Natural killer cell (primary cell): ENCODE measurements around the gene EHD2. TPM values are rescaled to one million over a fixed set of nuclear protein-coding genes. Genes with fewer than 3 reads are reported as not detected.

Experiments used
- ATAC-seq, 3 donors: fragments of 150-1000 bp in 2 of 3; fragments of 200-7000 bp in 1 of 3; cut with Tn5 transposase; 1 replicate in 1 of 3; 2 replicates in 2 of 3; pipeline ENCODE4 v1.10.0; 2021; ENCODE audit warnings: mild to moderate bottlenecking in 2 of 3, moderate library complexity in 2 of 3
- DNase-seq, 2 donors: peaks; one replicate each; pipeline versions ENCODE4 v3.0.0 to v3.0.0-alpha.2; 2013 to 2021; ENCODE audit warnings: mixed read lengths in 1 of 2
- H3K27ac ChIP-seq: one replicate; pipeline ENCODE4 v1.5.1; 2013; ENCODE audit warnings: mild to moderate bottlenecking, low read length
- H3K27me3 ChIP-seq: one replicate; pipeline ENCODE4 v1.6.1; 2013; ENCODE audit warnings: low read length; ENCODE audit not compliant: control insufficient read depth, insufficient read depth
- H3K36me3 ChIP-seq: one replicate; pipeline ENCODE4 v1.6.1; 2013; ENCODE audit warnings: low read length; ENCODE audit not compliant: control insufficient read depth, insufficient read depth
- H3K4me1 ChIP-seq: one replicate; pipeline ENCODE4 v1.6.1; 2013; ENCODE audit warnings: low read length; ENCODE audit not compliant: control insufficient read depth, insufficient read depth
- H3K4me3 ChIP-seq: one replicate; pipeline ENCODE4 v1.5.1; 2013; ENCODE audit warnings: low read length
- H3K9me3 ChIP-seq: one replicate; pipeline ENCODE4 v1.6.1; 2013; ENCODE audit warnings: low read length; ENCODE audit not compliant: control insufficient read depth, insufficient read depth
- H3K27ac Mint-ChIP-seq, 2 donors: one replicate each; pipeline ENCODE4 v1.8.0; 2022; ENCODE audit warnings: mild to moderate bottlenecking in 2 of 2, mixed read lengths in 2 of 2, moderate library complexity in 1 of 2
- H3K27me3 Mint-ChIP-seq, 2 donors: one replicate each; pipeline ENCODE4 v1.8.0; 2022; ENCODE audit warnings: low read depth in 2 of 2, mixed read lengths in 2 of 2
- H3K36me3 Mint-ChIP-seq: one replicate; pipeline ENCODE4 v1.8.0; 2022; ENCODE audit warnings: mixed read lengths
- H3K4me1 Mint-ChIP-seq, 2 donors: one replicate each; pipeline ENCODE4 v1.8.0; 2022; ENCODE audit warnings: mixed read lengths in 2 of 2
- H3K4me3 Mint-ChIP-seq: one replicate; pipeline ENCODE4 v1.8.0; 2022; ENCODE audit warnings: mild to moderate bottlenecking, moderate library complexity, mixed read lengths
- H3K9me3 Mint-ChIP-seq, 2 donors: one replicate each; pipeline ENCODE4 v1.8.0; 2022; ENCODE audit warnings: mixed read lengths in 2 of 2
- WGBS: methylation state at CpG from one replicate; pipeline ENCODE4 v1.1.7; 2013; ENCODE audit warnings: missing lambda C conversion rate; ENCODE audit not compliant: insufficient coverage; 5-methylcytosine and 5-hydroxymethylcytosine counted together
- intact Hi-C: fragments of 100-400 bp; cut with micrococcal nuclease; formaldehyde crosslinking; loops from one replicate; pipeline ENCODE4 v1.14.2; 2022
- total RNA-seq, 4 donors: library from RNA; stranded (reverse); fragments of 120-200 nt in 1 of 4; gene quantifications; one replicate each; pipeline versions ENCODE4 v1.2.3 to v1.2.4, GENCODE V29; 2013 to 2022
- TF ChIP-seq, protein P1 (sequence below): fragments of 200-600 bp; IDR thresholded peaks from one replicate; pipeline ENCODE4 v1.8.0; 2022; ENCODE audit warnings: antibody characterized with exemption

Gene EHD2
- total RNA-seq, 3 donors from 2014 or later (not counting 1 experiment from before 2014, with no cell fraction given), result 0.09 to 0.40 (median 0.12) TPM

DNA sequence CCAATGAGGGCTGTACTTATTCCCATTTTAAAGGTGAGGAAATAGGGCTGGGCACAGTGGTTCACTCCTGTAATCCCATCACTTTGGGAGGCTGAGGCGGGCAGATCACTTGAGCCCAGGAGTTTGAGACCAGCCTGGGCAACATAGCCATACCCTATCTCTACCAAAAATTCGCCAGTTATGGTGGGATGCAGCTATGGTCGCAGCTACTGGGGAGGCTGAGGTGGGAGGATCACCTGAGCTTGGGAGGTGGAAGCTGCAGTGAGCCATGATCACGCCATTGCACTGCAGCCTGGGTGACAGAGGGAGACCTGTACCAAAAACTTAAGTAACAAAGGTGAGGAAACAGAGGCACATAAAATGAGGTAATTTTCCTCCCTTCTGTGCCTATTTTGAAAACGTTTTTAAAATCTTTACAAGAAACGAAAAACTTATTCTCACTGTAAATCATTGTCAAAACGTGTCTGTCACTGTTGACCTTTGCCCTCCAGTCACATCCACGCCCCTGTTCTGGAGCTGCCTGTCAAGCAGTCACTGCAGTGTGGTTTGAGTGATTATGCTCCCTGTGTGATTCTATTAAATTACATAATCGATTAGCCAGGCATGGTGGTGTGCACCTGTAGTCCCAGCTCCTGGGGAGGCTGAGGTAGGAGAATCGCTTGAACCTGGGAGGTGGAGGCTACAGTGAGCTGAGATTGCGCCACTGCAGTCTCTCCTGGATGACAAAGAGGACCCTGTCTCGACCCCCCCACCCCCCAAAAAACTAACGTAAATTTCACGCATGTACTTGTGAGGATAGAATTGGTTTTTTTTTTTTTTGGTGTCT, 44.6 kb downstream of the EHD2 start:
- Mint-ChIP-seq H3K4me1 (no peaks in the 10 kb centered on the region), H3K36me3 (peaks cover 11% of the 10 kb centered on the region), H3K4me3 (no peak overlapping the region)

DNA sequence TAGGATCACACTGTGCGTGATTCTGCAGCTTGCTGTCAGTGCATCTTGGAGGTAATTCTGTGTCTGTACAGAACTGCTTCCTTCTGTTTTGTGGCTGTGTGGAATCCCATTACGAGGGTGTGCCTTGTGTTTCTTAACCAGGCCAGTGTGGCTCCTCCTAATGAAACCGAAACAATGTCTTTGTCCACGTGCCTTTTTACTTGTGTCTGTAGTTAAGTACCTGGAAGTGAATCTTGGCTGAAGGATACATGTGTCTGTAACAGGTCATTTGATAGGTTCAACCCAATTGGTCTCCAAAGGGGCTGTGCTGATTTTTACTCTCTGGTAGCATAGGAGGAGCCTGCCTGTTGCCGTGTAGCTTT, 45.2 kb downstream of the EHD2 start:
- intact Hi-C loops, result no loop called here
- Histone ChIP-seq H3K36me3 (peaks cover 41% of the 10 kb centered on the region), H3K27ac (no peak overlapping the region), H3K4me3 (no peak overlapping the region), H3K9me3 (no peaks in the 10 kb centered on the region), H3K27me3 (no peaks in the 10 kb centered on the region), H3K4me1 (no peaks in the 10 kb centered on the region)
- no peak overlapping the region for H3K4me3 Mint-ChIP-seq
- H3K27ac Mint-ChIP-seq, result no peak overlapping the region
- peaks cover 2 to 3% of the 10 kb centered on the region in 2 donors for H3K9me3 Mint-ChIP-seq
- DNase-seq (peak in 1 of 2 donors; percentile 15), ATAC-seq (no peak)
- no peaks in the 10 kb centered on the region for H3K27me3 Mint-ChIP-seq
- 93% methylated on average over 5 of the region's 5 CpGs for WGBS
- no peaks in the 10 kb centered on the region for H3K4me1 Mint-ChIP-seq
- peaks cover 11% of the 10 kb centered on the region for H3K36me3 Mint-ChIP-seq
- TF ChIP-seq, protein P1, sequence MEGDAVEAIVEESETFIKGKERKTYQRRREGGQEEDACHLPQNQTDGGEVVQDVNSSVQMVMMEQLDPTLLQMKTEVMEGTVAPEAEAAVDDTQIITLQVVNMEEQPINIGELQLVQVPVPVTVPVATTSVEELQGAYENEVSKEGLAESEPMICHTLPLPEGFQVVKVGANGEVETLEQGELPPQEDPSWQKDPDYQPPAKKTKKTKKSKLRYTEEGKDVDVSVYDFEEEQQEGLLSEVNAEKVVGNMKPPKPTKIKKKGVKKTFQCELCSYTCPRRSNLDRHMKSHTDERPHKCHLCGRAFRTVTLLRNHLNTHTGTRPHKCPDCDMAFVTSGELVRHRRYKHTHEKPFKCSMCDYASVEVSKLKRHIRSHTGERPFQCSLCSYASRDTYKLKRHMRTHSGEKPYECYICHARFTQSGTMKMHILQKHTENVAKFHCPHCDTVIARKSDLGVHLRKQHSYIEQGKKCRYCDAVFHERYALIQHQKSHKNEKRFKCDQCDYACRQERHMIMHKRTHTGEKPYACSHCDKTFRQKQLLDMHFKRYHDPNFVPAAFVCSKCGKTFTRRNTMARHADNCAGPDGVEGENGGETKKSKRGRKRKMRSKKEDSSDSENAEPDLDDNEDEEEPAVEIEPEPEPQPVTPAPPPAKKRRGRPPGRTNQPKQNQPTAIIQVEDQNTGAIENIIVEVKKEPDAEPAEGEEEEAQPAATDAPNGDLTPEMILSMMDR, result no peak

More for the DNA sequence above, 44.6 kb downstream of the EHD2 start:
- Histone ChIP-seq H3K4me3 (no peak overlapping the region), H3K27ac (no peak overlapping the region), H3K36me3 (peaks cover 47% of the 10 kb centered on the region), H3K9me3 (no peaks in the 10 kb centered on the region), H3K27me3 (no peaks in the 10 kb centered on the region), H3K4me1 (no peaks in the 10 kb centered on the region)
- 90% methylated on average over 10 of the region's 14 CpGs for WGBS
- intact Hi-C loops, result no loop called here
- TF ChIP-seq, protein P1, result no peak
- DNase-seq (peak in 1 of 2 donors; percentile 7), ATAC-seq (no peak)
- H3K27me3 Mint-ChIP-seq, result no peaks in the 10 kb centered on the region
- H3K9me3 Mint-ChIP-seq, result peaks cover 2 to 3% of the 10 kb centered on the region in 2 donors
- H3K27ac Mint-ChIP-seq, result peak overlapping the region in 1 of 2 donors; percentile 78

DNA sequence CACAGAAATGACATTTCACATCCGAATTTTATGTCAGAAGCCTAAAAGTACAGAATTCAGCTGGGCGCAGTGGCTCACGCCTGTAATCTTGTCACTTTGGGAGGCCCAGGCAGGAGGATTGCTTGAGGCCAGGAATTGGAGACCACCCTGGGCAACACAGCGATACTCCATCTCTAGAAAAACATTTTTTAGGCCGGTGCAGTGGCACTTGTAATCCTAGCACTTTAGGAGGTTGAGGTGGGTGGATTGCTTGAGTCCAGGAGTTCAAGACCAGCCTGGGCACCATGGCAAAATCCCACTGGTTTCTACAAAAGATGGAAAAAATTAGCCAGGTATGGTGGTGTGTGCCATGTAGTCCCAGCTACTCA, 47.4 kb downstream of the EHD2 start:
- no peak overlapping the region for H3K4me3 ChIP-seq
- no peak for DNase-seq
- Mint-ChIP-seq H3K4me3 (no peak overlapping the region), H3K9me3 (peaks cover 2 to 3% of the 10 kb centered on the region in 2 donors), H3K4me1 (peaks cover 0 to 5% of the 10 kb centered on the region in 2 donors), H3K27me3 (no peaks in the 10 kb centered on the region), H3K27ac (no peak overlapping the region), H3K36me3 (peaks cover 11% of the 10 kb centered on the region)
- H3K4me1 ChIP-seq, result no peaks in the 10 kb centered on the region
- no peaks in the 10 kb centered on the region for H3K9me3 ChIP-seq
- H3K36me3 ChIP-seq, result peaks cover 24% of the 10 kb centered on the region
- no peak overlapping the region for H3K27ac ChIP-seq
- intact Hi-C loops, result no loop called here
- TF ChIP-seq, protein P1, result no peak
- WGBS, result 78% methylated on average over 5 of the region's 5 CpGs
- no peak for ATAC-seq
- H3K27me3 ChIP-seq, result no peaks in the 10 kb centered on the region
